Stimulated activated naive CD8-positive, alpha-beta T cell treated with anti-CD3 and anti-CD28 coated beads, Interleukin-15, amount 100 ng/mL, for 72 hours (primary cell): ENCODE results near the gene FUS.
A peak's percentile ranks its signal among the peaks of the same experiment; 100 is the strongest.
"Not testable (repeated sequence)": the region's sequence is repeated elsewhere in the genome, so short reads cannot be mapped to it uniquely, and the experiment has no call there.

Experiments
- ATAC-seq: fragments of 150-1000 bp; cut with Tn5 transposase; 2 replicates; pipeline ENCODE4 v1.10.0; 2021; ENCODE audit warnings: mild to moderate bottlenecking, moderate library complexity
- DNase-seq, 2 donors: peaks; one replicate each; pipeline ENCODE4 v3.0.0; 2021 to 2022
- H3K27ac Mint-ChIP-seq, 2 donors: one replicate each; pipeline ENCODE4 v1.8.0; 2022; ENCODE audit warnings: mild to moderate bottlenecking in 2 of 2, mixed read lengths in 2 of 2, moderate library complexity in 2 of 2
- H3K27me3 Mint-ChIP-seq: one replicate; pipeline ENCODE4 v1.8.0; 2022; ENCODE audit warnings: mixed read lengths
- H3K4me1 Mint-ChIP-seq: one replicate; pipeline ENCODE4 v1.8.0; 2022; ENCODE audit warnings: mild to moderate bottlenecking, mixed read lengths
- H3K4me3 Mint-ChIP-seq, 2 donors: one replicate each; pipeline ENCODE4 v1.8.0; 2022; ENCODE audit warnings: mild to moderate bottlenecking in 2 of 2, mixed read lengths in 2 of 2, moderate library complexity in 1 of 2
- H3K9me3 Mint-ChIP-seq, 2 donors: one replicate each; pipeline ENCODE4 v1.8.0; 2022; ENCODE audit warnings: mixed read lengths in 2 of 2

Gene FUS

GRCh38 chr16:31189412-31189778, 9.5 kb downstream of the FUS start:
- H3K4me3 Mint-ChIP-seq, result peak overlapping the region in 1 of 2 donors; percentile 1
- no peaks in the 10 kb centered on the region for H3K27me3 Mint-ChIP-seq
- ATAC-seq, result no peak
- peaks cover 96% of the 10 kb centered on the region for H3K4me1 Mint-ChIP-seq
- H3K9me3 Mint-ChIP-seq, result no peaks in the 10 kb centered on the region
- H3K27ac Mint-ChIP-seq, result peak overlapping the region; percentile 72 to 85
- no peak for DNase-seq

- no peak for ATAC-seq
- H3K4me1 Mint-ChIP-seq, result peaks cover 93% of the 10 kb centered on the region
- peak overlapping the region in 1 of 2 donors; percentile 94 for H3K27ac Mint-ChIP-seq
- peak overlapping the region in 1 of 2 donors; percentile 51 for H3K4me3 Mint-ChIP-seq
- no peak for DNase-seq
- no peaks in the 10 kb centered on the region for H3K9me3 Mint-ChIP-seq
- H3K27me3 Mint-ChIP-seq, result no peaks in the 10 kb centered on the region
Measured at GRCh38 chr16:31190061-31190460, 10.1 kb downstream of the FUS start.

- peak overlapping the region in 1 of 2 donors; percentile 45 for H3K4me3 Mint-ChIP-seq
- peaks cover 88% of the 10 kb centered on the region for H3K4me1 Mint-ChIP-seq
- no peaks in the 10 kb centered on the region for H3K9me3 Mint-ChIP-seq
- H3K27me3 Mint-ChIP-seq, result no peaks in the 10 kb centered on the region
- H3K27ac Mint-ChIP-seq, result peak overlapping the region; percentile 34 to 91
- no peak for ATAC-seq
- no peak for DNase-seq
Measured at GRCh38 chr16:31190818-31191444, 11.0 kb downstream of the FUS start.

GRCh38 chr16:31191697-31192428, 11.9 kb downstream of the FUS start:
- no peaks in the 10 kb centered on the region for H3K9me3 Mint-ChIP-seq

GRCh38 chr16:31192856-31193642, 13.1 kb downstream of the FUS start:
- Mint-ChIP-seq H3K27me3 (no peaks in the 10 kb centered on the region), H3K4me3 (no peak overlapping the region), H3K9me3 (no peaks in the 10 kb centered on the region), H3K27ac (peak overlapping the region; percentile 33 to 64), H3K4me1 (peaks cover 76% of the 10 kb centered on the region)
- ATAC-seq (no peak), DNase-seq (no peak)

More at GRCh38 chr16:31191697-31192428, 11.9 kb downstream of the FUS start:
- H3K4me1 Mint-ChIP-seq, result peaks cover 84% of the 10 kb centered on the region
- H3K4me3 Mint-ChIP-seq, result no peak overlapping the region
- no peaks in the 10 kb centered on the region for H3K27me3 Mint-ChIP-seq
- peak overlapping the region; percentile 21 to 91 for H3K27ac Mint-ChIP-seq
- ATAC-seq, result no peak
- DNase-seq, result no peak

DNA sequence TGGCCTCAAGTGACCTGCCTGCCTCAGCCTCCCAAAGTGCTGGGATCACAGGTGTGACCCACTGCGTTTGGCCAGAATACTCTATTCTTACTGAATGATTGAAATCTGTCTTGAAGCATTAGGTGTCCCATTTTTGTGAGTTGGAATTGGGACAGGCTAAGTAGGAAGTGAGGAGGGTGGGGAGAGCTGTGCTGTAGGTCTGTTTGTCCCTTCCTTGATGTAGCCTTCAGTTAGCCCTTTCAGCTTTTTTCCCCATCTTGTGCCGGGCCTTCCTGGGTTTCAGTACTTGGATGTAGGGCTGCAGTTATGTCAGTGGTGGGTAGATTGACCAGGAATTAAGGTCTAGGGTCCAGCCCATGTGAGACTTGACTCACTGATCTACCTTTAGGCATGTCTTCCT, 13.9 kb downstream of the FUS start:
- H3K4me1 Mint-ChIP-seq, result peaks cover 75% of the 10 kb centered on the region

GRCh38 chr16:31194898-31195297, 15.0 kb downstream of the FUS start:
- DNase-seq (no peak), ATAC-seq (no peak)
- Mint-ChIP-seq H3K4me3 (no peak overlapping the region), H3K9me3 (no peaks in the 10 kb centered on the region), H3K27me3 (no peaks in the 10 kb centered on the region), H3K27ac (no peak overlapping the region), H3K4me1 (peaks cover 75% of the 10 kb centered on the region)

More for the DNA sequence above, 13.9 kb downstream of the FUS start:
- H3K27ac Mint-ChIP-seq, result peak overlapping the region in 1 of 2 donors; percentile 64
- ATAC-seq (no peak), DNase-seq (no peak)
- H3K27me3 Mint-ChIP-seq, result no peaks in the 10 kb centered on the region
- no peaks in the 10 kb centered on the region for H3K9me3 Mint-ChIP-seq
- no peak overlapping the region for H3K4me3 Mint-ChIP-seq

- not testable (repeated sequence) for DNase-seq, H3K9me3 Mint-ChIP-seq, ATAC-seq, H3K27me3 Mint-ChIP-seq, H3K4me3 Mint-ChIP-seq
- peaks cover 73% of the 10 kb centered on the region for H3K4me1 Mint-ChIP-seq
- H3K27ac Mint-ChIP-seq, result peak overlapping the region in 1 of 2 donors; percentile 94
Measured at GRCh38 chr16:31195861-31196260, 15.9 kb downstream of the FUS start.

DNA sequence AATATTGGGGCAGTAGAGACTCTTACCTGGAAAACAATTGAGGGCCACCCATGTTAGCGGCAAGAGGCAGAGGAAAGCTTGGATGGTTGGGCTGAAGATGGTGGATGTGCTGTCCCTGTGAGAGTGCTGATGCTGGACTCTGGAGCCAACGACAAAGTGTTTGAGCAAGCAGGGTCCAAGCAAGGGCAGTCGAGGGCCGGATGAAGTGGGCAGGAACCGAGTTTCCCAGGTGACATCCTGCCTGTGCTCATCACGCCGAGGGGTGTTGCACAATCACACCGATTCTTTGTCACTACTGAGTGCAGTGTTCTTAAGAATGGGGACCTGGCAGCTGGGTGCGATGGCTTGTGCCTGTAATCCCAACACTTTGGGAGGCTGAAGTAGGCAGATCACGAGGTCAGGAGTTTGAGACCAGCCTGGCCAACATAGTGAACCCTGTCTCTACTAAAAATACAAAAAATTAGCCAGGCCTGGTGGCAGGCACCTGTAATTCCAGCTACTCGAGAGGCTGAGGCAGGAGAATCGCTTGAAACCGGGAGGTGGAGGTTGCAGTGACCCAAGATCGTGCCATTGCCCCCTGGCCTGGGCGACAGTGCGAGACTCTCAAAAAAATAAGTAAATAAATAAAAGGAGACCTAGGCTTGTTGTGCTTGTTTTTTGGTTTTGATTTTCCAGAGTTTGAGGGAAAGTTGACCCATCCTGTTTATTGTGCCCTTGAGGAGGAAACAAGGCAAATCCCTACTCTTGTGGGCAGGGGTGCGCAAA, 16.6 kb downstream of the FUS start:
- DNase-seq, result no peak
- ATAC-seq, result no peak
- H3K27me3 Mint-ChIP-seq, result no peaks in the 10 kb centered on the region
- H3K4me3 Mint-ChIP-seq, result no peak overlapping the region
- H3K4me1 Mint-ChIP-seq, result peaks cover 73% of the 10 kb centered on the region
- peak overlapping the region in 1 of 2 donors; percentile 94 for H3K27ac Mint-ChIP-seq
- no peaks in the 10 kb centered on the region for H3K9me3 Mint-ChIP-seq

DNA sequence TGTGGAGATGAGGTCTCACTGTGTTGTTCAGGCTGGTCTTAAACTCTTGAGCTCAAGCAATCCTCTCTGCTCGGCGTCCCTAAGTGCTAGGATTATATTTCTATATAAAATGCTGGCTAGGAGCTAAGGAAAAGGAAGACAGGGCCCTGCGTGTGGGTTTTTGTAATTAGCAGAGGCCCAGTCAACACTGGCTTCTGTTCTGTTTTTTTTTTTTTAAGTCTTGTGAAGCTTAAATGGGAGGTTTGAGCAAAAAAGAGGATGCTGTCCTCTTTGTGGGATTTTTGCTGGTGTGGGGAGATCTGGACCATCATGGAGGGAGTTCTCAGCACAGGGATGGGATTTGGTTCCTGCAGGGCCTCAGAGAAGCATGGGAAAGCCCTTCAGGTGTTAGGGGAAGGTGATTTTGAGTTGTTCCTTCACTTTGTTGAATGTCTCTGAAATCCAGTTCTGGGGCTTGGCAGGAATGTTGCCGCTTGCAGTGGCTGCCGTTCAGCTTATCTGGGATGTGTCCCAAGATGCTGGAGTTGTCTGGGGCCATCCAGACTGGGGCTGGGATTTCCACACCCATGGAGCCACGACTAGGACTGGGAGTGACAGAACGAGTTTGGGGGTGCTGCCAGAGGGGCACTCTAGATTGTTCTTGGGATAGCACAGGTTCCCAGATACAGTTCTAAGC, 18.4 kb downstream of the FUS start:
- H3K4me1 Mint-ChIP-seq, result peaks cover 74% of the 10 kb centered on the region
- H3K27ac Mint-ChIP-seq, result peak overlapping the region in 1 of 2 donors; percentile 91
- DNase-seq, result no peak
- no peaks in the 10 kb centered on the region for H3K27me3 Mint-ChIP-seq
- no peaks in the 10 kb centered on the region for H3K9me3 Mint-ChIP-seq
- no peak overlapping the region for H3K4me3 Mint-ChIP-seq
- no peak for ATAC-seq

GRCh38 chr16:31199430-31200041, 19.6 kb downstream of the FUS start:
- DNase-seq, result no peak
- Mint-ChIP-seq H3K27me3 (no peaks in the 10 kb centered on the region), H3K9me3 (no peaks in the 10 kb centered on the region), H3K27ac (peak overlapping the region; percentile 6 to 15), H3K4me3 (no peak overlapping the region), H3K4me1 (peaks cover 67% of the 10 kb centered on the region)
- ATAC-seq, result no peak

DNA sequence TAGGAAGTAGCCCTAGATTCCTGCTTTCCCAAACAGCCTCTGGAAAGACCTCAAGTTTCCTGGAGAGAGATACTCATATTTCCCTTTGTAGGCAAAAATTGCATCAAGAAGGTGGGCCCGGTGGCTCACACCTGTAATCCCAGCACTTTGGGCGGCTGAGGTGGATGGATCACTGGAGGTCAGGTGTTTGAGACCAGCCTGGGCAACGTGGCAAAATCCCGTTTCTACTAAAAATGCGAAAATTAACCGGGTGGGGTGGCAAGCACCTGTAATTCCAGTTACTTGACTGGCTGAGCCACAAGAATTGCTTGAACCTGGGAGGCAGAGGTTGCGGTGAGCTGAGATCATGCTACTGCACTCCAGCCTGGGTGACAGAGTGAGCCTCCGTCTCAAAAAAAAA, 20.2 kb downstream of the FUS start:
- not testable (repeated sequence) for DNase-seq, H3K27me3 Mint-ChIP-seq, H3K9me3 Mint-ChIP-seq, H3K4me3 Mint-ChIP-seq, ATAC-seq
- H3K27ac Mint-ChIP-seq, result peak overlapping the region; percentile 6 to 69
- H3K4me1 Mint-ChIP-seq, result peaks cover 63% of the 10 kb centered on the region

GRCh38 chr16:31200821-31201568, 21.1 kb downstream of the FUS start:
- peak overlapping the region; percentile 36 to 94 for H3K27ac Mint-ChIP-seq
- H3K4me1 Mint-ChIP-seq, result peaks cover 60% of the 10 kb centered on the region
- H3K9me3 Mint-ChIP-seq, result peaks cover 0 to 8% of the 10 kb centered on the region in 2 donors
- ATAC-seq, result peak; percentile 65
- H3K4me3 Mint-ChIP-seq, result peak overlapping the region; percentile 86 to 92
- no peaks in the 10 kb centered on the region for H3K27me3 Mint-ChIP-seq
- DNase-seq, result peak in 1 of 2 donors; percentile 57
